Superior temporal gyrus (tissue), 1 donor: ENCODE results near the gene SAXO1.

Experiments used
- DNase-seq: peaks from one replicate; pipeline ENCODE4 v3.0.0-alpha.2; 2016; ENCODE audit errors: extremely low spot score

The SAXO1 gene

DNA sequence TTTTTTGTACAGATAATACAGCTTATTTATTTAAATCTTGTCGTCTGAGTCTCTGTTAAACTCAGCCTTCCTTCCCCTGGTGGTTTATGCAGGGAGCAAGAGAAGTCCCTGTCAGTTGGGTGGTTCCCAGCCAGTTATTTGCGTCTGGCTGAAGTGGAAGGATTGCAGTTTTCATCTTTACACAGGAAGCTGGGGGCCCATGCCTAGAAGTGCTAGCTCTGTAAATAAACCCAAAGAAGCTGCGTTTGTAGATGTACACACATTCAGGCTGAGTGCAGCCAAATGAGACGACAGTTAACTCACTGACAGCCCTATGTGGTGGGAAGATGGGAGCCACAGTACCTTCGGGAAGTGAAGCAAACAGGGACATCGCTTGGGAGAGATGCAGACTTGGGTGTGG, 122.1 kb downstream of the SAXO1 start:
- DNase-seq = no peak

DNA sequence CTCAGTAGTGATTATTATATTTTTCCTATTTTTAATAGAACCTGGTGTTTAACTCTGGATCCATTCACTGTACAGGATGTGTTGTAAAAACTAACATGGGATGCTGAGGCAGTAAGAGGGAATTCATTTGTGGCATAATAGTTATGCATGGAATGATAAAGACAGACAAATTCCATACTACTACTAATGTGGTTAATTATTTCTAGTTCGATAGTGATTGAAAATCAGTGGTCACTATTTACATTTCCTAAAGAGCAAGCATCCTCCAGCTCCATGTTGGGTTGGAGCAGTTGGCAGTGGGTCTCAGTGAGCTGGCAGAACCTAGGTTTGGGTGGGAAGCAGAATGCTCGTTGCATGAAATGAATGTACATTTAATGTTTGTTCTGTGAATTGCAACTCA, 122.6 kb downstream of the SAXO1 start:
- no peak for DNase-seq

DNA sequence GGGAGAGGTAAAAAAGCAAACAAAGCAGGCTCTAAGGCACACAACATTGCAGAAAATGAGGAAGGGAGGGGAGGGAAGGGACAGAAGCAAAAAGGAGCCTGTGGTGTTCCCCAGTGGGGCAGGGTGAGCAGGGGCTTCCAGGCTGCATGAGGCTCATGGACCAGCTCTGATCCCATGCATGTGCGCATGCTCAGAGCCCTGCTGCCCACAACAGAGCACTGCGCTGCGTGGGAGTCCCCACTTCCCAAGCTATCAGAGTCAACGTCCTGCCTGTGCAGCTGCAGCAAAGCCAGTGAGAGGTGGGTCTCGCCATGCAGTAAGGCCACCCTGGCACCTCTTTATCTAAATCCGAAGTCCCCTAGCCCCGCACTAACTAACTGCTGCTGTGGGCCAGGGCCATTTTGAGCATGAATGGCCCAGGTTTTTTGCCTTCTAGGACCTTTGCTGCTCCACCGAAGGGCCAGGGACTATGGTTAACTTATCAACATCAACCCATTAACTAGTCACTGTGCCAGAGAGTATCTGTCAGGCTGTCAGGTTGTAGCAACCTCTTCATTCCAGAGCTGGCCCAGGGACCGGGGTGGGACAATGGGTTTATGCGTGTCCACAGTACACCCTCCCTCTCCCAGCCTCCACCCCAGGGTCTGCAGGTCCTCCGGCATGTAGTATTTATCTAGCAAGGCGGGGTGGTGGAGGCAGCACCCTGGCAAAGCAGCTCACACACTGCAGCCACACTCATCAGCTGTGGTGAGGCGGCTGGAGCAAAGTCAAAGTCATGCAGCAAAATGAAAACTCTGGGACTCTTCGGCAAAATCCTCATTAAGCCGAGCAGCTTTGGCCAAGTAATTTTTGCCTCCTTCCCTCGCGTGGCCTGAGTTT, 123.6 kb downstream of the SAXO1 start:
- DNase-seq = no peak

DNA sequence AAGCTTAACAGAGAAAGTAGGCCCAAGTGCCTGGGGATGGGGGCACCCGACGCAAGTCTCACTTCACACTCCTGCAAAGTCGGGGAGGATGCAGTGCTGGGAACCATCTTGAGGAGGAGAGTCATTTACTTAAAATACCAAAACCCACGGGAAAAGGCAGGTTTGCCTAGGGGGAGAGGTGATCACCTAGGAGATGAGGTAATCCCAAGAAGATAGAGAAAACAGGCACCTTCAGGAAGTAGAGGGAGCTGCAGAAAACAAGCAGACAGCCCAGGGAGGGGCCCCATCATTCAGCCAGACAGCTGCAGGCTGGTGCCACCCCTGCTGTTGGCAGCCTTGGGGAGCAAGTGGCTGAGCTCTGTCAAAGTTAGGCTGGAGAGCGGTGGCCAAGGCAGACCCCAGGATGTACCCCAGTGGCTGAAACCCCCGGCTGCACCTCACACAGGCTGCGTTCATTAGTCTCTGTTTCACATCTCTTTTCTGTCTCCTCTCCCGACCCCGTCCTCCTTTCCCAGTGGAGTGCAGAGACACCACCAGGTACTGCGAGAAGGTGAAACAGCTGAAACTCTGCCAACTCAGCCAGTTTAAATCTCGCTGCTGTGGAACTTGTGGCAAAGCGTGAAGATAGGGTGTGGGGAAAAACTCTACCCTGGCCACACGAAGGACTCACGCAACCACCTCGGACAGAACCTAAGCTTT, 124.9 kb downstream of the SAXO1 start:
- DNase-seq = no peak

DNA sequence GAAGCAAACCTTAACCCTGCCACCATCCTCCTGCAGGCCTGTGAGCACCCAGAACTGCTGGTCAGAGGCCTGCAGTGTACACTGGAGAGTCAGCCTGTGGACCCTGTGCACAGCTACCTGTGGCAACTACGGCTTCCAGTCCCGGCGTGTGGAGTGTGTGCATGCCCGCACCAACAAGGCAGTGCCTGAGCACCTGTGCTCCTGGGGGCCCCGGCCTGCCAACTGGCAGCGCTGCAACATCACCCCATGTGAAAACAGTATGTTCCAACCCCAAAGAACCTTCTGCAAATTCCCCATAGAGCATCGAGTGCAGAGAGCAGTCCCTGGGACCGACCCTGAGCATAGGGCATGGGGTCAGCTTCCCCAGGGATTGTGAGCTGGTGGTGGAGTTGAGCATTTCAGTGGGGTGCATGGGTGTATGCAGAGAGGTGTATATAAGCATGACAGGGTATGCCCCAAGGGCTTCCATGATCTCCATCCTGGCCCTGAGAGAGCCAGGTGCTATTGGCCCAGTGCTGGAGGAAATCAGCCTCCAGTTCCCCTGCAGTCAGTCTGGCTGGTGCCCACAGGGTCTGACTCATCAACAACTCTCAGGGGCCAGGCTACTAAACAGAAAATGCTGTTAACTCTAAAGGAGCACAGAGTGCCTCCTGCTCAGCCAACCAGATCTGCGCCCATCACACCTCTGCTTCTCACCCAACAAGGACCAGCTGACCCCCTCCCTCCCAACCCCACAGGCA, 126.2 kb downstream of the SAXO1 start:
- DNase-seq = no peak

DNA sequence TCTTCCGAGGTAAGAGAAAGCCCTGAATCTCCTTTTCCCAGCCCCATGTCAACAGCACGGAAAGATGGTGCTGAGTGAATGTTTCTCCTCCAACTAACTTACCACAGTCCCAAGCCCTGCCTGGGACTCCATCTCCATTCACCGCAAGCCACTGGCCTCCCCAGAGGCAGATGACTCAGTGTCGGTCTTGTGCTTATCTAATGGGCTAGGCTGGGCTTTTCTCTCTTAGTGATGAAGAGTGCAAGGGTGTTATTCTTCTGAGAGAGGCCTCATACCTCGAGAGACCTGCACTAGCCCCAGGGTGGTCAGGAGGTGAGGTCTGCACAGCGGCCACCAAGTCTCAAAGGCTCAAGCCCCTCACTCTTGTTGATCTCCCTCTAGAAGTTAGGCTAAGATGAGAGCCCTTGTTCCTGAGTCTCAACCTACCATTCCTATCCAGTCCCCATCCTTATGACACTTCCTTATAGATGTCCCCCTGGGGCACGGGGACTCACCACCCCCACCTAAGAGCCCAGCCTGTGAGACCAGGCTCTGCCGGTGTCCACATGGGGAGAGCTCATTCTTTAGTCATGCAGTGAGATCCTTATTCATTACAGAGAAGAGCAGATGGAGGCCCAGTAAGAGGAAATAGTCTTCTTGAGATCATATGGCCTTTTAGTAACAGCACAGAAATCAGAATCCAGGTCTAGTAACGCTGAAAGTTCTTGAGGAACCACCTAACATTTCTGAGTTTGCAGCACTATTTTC, 127.0 kb downstream of the SAXO1 start:
- DNase-seq = no peak

DNA sequence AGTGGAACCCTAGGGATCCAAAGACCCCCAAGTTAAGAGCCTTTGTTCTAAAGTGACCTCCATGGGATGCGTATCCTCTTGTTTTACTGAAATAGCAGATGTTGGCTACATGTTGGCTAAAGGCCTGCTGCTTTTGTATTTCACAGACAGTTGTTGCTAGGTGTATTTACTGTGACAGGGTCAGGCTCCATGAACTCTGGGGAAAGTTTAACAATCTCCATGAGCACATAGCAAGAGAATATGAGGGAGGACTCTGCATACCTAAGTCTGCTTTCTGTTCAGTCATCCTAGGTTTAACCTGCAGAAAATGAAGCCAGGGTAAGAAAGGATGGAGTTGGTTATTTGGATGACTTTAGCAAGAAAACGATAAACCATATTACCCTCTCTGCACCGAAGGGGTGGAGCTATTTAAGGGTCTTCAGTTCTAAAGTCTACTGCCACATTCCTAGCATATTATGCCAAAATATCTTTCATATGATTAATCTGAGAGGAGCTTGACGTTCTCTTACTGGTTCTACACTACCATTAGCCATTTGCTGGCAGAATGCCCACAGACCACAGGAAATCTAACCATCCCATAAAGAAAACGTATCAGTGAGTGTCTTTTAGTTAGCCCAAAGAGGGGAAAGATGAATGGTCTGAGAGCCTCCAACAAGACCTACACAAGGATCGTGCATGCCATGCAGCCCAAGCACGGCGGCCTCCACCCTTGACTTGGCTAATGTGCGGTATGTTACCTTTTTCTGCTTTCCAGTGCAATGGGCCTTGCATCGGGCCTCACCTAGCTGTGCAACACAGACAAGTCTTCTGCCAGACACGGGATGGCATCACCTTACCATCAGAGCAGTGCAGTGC, 127.8 kb downstream of the SAXO1 start:
- DNase-seq = no peak

DNA sequence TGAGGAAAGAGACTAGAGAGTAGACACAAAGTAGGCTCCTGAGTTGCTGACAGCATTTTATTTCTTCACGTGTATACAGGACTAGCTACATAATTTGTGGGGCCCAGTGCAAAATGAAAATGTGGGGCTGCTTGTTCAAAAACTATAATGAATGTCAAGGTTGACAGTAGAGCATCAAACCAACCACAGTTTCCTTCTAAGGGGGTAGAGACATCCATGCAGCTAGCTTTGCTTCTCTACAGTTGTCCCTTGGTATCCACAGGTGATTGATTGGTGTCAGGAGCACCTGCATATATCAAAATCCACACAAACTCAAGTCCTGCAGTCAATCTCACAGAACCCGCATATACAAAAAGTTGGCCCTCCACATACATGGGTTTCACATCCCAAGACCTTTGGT, 129.6 kb downstream of the SAXO1 start:
- DNase-seq = no peak

DNA sequence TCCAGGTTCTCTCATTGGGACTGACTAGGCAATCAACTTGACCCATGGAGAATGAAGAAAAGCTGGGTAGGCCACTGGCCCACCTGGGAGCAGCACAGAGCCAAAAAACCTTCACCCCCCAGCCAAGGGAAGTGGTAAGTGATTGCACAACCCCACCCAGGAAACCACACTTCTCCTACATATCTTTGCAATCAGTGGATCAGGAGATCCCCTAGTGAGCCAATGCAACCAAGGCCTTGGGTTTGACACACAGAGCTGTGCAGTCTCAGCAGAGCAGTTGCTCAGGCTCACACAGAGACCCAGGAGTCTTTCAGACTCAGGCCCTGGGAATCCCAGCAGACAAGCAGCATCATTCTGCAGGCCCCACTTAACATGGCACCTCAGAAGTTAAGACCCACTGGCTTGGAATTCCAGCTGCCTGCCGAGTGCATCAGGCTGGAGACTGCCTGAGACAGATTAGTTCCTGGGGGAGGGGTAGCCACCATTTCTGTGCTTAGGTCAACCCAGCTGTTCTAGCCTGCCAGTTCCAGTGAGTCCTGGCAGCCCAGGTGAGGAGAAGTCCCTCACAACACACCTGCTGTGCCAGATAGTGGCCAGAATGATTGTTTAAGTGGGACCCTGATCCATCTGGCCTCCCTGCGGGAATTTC, 136.4 kb downstream of the SAXO1 start:
- no peak for DNase-seq

DNA sequence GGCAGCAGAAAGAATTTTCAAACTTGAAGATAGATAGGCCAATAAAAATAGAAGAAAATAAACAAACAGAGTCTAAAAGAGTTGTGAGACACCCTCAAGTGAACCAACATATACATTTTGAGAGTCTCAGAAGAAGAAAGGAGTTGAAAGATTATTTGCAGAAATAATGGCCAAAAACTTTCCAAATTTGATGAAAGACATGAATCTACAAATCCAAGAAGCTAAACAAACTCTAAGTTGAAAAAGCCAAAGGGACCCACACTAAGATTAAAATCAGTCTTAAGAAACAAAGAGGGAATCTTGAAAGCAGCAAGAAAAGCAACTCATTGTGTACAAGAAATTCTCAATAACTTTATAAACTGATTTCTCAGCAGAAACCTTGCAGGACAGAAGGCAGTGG, 137.0 kb downstream of the SAXO1 start:
- DNase-seq = no peak

DNA sequence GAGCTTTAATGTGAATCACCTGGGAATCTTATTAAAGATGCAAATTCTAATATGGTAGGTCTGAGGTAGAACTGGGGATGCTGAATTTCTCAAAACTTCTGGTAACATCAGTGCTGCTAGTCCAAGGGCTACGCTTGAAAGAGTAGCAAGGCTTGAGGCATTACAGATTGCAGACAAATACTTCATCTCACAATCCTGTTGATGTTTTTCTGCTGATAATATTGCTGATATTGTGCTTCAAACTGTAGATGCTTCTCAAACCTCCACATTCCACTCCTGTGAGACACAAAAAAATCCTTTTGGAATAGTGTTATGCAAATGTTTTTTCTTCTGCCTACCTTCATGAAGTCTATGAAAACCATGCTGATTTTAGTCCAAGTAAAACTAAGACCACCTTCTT, 139.5 kb downstream of the SAXO1 start:
- no peak for DNase-seq

DNA sequence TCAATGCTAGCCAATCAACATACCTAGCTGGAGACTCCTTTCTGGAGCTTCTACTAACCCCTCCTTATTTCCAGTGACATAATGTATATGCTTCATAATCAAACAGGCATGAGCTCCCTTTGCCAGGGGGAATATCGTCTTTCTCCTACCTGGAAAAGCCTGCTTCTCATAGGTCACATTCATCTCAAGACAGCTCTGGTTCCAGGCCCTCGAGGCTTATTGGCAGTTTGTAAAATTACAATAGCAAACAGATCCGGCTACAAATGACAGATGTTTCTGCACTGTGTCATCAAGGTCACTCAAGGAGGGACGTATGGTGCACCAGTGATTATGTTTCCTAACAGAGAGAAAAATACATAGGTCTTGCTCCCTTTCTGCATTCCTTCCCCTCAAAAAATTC, 140.0 kb downstream of the SAXO1 start:
- no peak for DNase-seq

DNA sequence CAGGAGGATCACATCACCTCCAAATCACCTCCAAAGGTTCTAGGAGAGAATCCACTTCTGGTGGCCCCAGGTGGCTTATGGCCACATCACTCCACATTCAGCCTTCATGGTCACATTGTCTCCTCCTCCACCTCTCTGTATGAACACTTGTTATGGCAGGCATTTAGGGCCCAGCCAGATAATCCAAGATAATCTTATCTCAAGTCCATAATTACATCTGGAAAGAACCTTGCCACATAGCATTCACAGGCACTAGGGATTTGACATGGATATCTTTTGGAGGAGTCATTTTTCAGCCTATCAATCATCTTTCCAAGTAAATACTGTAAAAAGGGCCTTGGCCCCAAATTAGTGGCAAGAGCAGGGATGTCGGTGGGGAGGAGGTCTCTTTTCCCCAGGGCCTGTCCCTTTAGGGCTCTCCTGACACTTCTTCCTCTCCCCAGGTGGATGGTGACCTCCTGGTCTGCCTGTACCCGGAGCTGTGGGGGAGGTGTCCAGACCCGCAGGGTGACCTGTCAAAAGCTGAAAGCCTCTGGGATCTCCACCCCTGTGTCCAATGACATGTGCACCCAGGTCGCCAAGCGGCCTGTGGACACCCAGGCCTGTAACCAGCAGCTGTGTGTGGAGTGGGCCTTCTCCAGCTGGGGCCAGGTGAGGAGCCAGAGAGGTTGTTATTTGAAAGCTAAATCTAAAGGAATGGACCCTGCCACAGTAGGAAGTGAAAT, 140.9 kb downstream of the SAXO1 start:
- no peak for DNase-seq

DNA sequence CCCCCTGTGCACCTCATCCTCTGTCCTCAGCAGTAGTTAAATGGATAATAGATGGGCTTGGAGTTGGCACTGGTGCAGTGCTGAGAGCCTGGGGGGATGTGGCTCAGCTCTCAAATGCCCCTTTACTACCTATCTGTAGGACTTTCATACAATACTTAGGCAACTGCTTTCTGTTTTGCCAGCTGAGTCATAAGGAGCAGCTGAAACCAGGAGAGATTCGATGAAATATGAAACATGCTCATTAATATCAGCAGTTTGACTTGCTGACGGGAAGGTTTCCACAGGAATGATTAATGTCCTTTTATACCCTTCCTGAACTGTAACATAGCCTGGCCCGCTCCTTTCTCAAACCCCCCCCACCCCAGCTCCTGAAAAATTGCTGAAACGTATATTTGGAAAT, 142.6 kb downstream of the SAXO1 start:
- DNase-seq = no peak

DNA sequence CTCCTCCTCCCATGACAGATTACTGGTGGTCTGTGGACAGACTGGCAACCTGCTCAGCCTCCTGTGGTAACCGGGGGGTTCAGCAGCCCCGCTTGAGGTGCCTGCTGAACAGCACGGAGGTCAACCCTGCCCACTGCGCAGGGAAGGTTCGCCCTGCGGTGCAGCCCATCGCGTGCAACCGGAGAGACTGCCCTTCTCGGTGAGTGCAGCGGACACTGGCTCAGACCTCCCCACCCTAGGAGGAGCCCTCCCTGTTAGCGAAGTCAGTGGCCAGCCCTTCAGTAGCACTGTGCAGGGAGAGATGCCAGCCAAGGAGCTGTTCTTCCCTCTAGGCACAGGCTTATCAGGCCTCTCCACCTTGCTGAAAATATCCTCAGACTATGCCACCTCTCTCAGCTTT, 143.5 kb downstream of the SAXO1 start:
- no peak for DNase-seq

DNA sequence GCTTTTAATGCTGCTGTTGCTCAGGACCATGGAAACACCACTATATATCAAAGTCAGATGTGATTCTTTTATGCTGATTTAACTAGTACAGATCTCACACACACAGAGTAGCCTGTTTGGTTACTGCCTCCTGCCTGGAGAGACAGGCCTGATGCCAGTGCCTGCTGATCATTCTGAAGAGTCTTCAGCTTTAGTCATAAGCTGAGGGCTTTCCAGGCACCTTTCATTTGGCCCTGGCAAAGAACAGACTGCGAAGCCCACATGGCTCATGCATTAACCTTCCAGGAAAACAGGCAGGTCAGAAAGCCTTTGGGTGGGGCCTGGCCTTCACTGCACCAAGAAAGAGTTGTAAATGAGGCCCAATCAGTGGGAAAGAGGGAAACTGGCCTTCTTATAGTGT, 144.7 kb downstream of the SAXO1 start:
- no peak for DNase-seq

DNA sequence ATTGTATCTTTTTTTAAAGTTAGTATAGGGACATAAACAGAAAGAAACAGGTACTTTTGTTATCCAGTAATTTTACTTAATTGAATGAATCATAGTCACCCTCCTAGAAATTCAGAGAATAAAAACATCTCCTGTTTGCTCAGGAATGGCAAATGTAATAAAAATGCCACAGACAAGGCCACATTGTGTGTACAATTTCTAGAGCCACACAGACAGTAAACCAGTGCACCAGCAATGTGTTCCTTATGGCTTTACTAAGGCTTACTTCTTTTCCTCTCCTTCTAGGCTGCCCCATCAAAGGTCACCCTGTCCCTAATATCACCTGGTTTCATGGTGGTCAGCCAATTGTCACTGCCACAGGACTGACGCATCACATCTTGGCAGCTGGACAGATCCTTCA, 145.5 kb downstream of the SAXO1 start:
- no peak for DNase-seq

DNA sequence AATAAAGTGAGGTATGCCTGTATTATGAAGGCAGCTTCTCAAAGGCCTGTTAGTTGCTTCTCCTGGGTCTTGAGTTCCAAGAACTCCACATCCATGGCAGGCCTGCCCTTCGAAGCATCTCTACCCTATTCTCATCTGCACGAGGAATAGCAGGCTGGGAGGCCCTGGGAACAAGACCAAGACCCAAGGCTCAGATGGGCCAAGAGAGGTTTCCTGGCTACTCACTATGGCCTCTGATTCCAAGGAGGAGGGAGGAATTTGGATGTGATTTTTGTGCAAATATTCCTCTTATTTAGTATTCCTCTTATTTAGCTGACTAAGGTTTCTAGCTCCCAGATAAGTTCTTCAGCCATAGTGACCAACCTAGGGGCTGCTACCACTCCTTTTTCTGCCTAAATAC, 151.3 kb downstream of the SAXO1 start:
- DNase-seq = no peak

DNA sequence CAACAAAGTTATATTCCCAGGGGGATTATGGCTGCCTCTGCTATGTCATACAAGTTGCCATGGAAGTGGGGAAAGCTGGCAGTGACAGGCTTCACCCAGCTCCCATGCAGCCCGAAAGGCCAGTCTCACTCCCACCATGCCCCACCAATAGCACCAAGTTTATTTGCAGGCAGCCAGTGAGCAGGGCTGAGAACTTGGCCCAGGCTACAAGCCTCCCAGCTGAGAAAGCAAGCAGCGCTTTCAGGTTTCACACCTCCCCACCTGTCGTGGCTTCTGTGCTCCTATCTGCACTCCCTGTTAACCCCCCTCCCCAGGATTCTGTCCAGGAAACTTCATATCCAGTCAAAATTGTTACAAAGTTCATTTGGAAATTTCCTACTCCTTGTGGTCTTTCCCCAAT, 155.0 kb downstream of the SAXO1 start:
- no peak for DNase-seq
